Ovary (tissue), 9 donors: ENCODE measurements around the gene FAM3C. TPM values are rescaled to one million over a fixed set of nuclear protein-coding genes. Genes with fewer than 3 reads are reported as not detected.
"Not testable (repeated sequence)": the region's sequence is repeated elsewhere in the genome, so short reads cannot be mapped to it uniquely, and the experiment has no call there.

Experiments used
- DNase-seq, 5 donors: peaks; one replicate each; pipeline ENCODE4 v3.0.0-alpha.2; 2019 to 2020
- H3K27ac ChIP-seq, 2 donors: fragments of 200-600 bp; one replicate each; pipeline versions ENCODE4 v1.5.1 to v1.8.0; 2019 to 2022
- H3K27me3 ChIP-seq: fragments of 200-600 bp; one replicate; pipeline ENCODE4 v1.8.0; 2022
- H3K36me3 ChIP-seq: fragments of 200-600 bp; sonication (generic); one replicate; pipeline ENCODE4 v1.5.1; 2019
- H3K4me1 ChIP-seq: one replicate; pipeline ENCODE4 v1.8.1; 2013; ENCODE audit warnings: mild to moderate bottlenecking, moderate library complexity; ENCODE audit not compliant: insufficient read depth
- H3K4me3 ChIP-seq: fragments of 200-600 bp; sonication (generic); one replicate; pipeline ENCODE4 v1.5.1; 2017
- H3K9me3 ChIP-seq, 2 donors: fragments of 200-600 bp in 1 of 2; sonication (generic) in 1 of 2; one replicate each; pipeline versions ENCODE4 v1.5.1 to v1.8.1; 2013 to 2019; ENCODE audit warnings: mild to moderate bottlenecking in 1 of 2, moderate library complexity in 1 of 2
- CTCF ChIP-seq, 3 donors: fragments of 450-650 bp in 2 of 3; fragments of 200-600 bp in 1 of 3; IDR thresholded peaks; one replicate each; pipeline versions ENCODE4 v1.5.1 to v1.8.0; 2016 to 2022; ENCODE audit warnings: antibody characterized with exemption in 3 of 3, mild to moderate bottlenecking in 1 of 3
- EP300 ChIP-seq: sonication (generic); formaldehyde crosslinking; IDR thresholded peaks from one replicate; pipeline ENCODE4 v1.6.1; 2017; ENCODE audit warnings: antibody characterized with exemption
- POLR2A ChIP-seq: fragments of 450-650 bp; IDR thresholded peaks from one replicate; pipeline ENCODE4 v1.6.1; 2017; ENCODE audit warnings: antibody characterized with exemption, mild to moderate bottlenecking, moderate library complexity
- WGBS, 3 donors: extraction: QIAGEN DNeasy Blood & Tissue Kit in 1 of 3; methylation state at CpG; one replicate each; pipeline versions ENCODE4 v1.1.5 to v1.1.7; 2013 to 2017; 5-methylcytosine and 5-hydroxymethylcytosine counted together
- intact Hi-C, 4 donors: fragments of 100-400 bp; cut with DNase I; formaldehyde crosslinking; loops; one replicate each; pipeline versions ENCODE4 v1.11.0 to v1.15.1; 2022 to 2023
- polyA plus RNA-seq, 2 donors: library from polyadenylated mRNA; stranded (reverse); fragments of 200-250 nt in 1 of 2; fragments of 350-450 nt in 1 of 2; fragmentation: Illumina TruSeq in 1 of 2; extraction: RNeasy Lipid Tissue Mini Kit (QIAGEN cat#74804) in 1 of 2; gene quantifications; one replicate each; pipeline ENCODE4 v1.2.3, GENCODE V29; 2013 to 2014
- total RNA-seq, 7 donors: library from RNA; depleted of rRNA in 2 of 7; stranded (reverse); fragments of >200 nt in 2 of 7; fragmentation: NEBNext Ultra II Directional in 3 of 7; extraction: Animal tissue kit (Norgen Biotek cat#: 25700) in 3 of 7; gene quantifications; one replicate each; pipeline versions ENCODE4 v1.1.0 to v1.2.4, GENCODE V29; 2016 to 2023
- donor health status: DM: no; HTN: no; CAD: no; lungs with moderate emphysema.
- donor health status: DM: no; HTN: no; CAD: no.
- donor health status: Bipolar disorder and iron deficiency.
- donor health status: DM: yes; HTN: yes; CAD: no.
- donor health status: DM: no; HTN: no; CAD: no.
- donor health status: DM: yes; HTN: yes; CAD: no.

Gene FAM3C
- total and polyA plus RNA-seq, 9 donors: 31.8 to 88.9 (median 48.5) TPM

- no peak for DNase-seq
- no peak overlapping the region for H3K27ac ChIP-seq
- no peaks in the 10 kb centered on the region for H3K36me3 ChIP-seq
- H3K9me3 ChIP-seq: no peaks in the 10 kb centered on the region
- no peaks in the 10 kb centered on the region for H3K27me3 ChIP-seq
- no peaks in the 10 kb centered on the region for H3K4me1 ChIP-seq
- intact Hi-C loops: no loop called here
- no peak overlapping the region for H3K4me3 ChIP-seq
- 94 to 96% (median 94%) methylated on average over 2 of the region's 2 CpGs for WGBS, 3 donors
- no peak for TF ChIP-seq EP300
- no peak for TF ChIP-seq POLR2A
Measured at GRCh38 chr7:121431996-121432395, 35.9 kb upstream of the FAM3C start.

GRCh38 chr7:121431389-121431995 is 35.4 kb upstream of the FAM3C start:
- no peaks in the 10 kb centered on the region for H3K4me1 ChIP-seq
- no peak overlapping the region for H3K4me3 ChIP-seq
- DNase-seq: no peak
- no peaks in the 10 kb centered on the region for H3K27me3 ChIP-seq
- intact Hi-C loops: no loop called here
- no peaks in the 10 kb centered on the region for H3K9me3 ChIP-seq
- TF ChIP-seq POLR2A (no peak), EP300 (no peak), CTCF (IDR thresholded peaks at IDR 0.05) (no peak)
- 85 to 94% (median 92%) methylated on average over 2 of the region's 2 CpGs for whole genome bisulfite sequencing, 3 donors
- no peaks in the 10 kb centered on the region for H3K36me3 ChIP-seq
- no peak overlapping the region for H3K27ac ChIP-seq

GRCh38 chr7:121430558-121430957 is 34.5 kb upstream of the FAM3C start:
- Histone ChIP-seq H3K27ac (no peak overlapping the region), H3K36me3 (no peaks in the 10 kb centered on the region), H3K4me1 (no peaks in the 10 kb centered on the region), H3K9me3 (no peaks in the 10 kb centered on the region), H3K27me3 (no peaks in the 10 kb centered on the region), H3K4me3 (no peak overlapping the region)
- no peak for TF ChIP-seq EP300
- no peak for TF ChIP-seq CTCF (IDR thresholded peaks at IDR 0.05)
- no peak for TF ChIP-seq POLR2A
- WGBS, 3 donors: 63 to 83% (median 67%) methylated on average over 1 of the region's 1 CpG
- intact Hi-C loops: no loop called here
- DNase-seq: no peak

GRCh38 chr7:121429798-121430197 is 33.7 kb upstream of the FAM3C start:
- Histone ChIP-seq H3K4me1 (no peaks in the 10 kb centered on the region), H3K27me3 (no peaks in the 10 kb centered on the region), H3K27ac (no peak overlapping the region), H3K4me3 (no peak overlapping the region), H3K36me3 (no peaks in the 10 kb centered on the region), H3K9me3 (no peaks in the 10 kb centered on the region)
- TF ChIP-seq POLR2A: no peak
- no peak for TF ChIP-seq EP300
- no peak for TF ChIP-seq CTCF (IDR thresholded peaks at IDR 0.05)
- no peak for DNase-seq
- intact Hi-C loops: no loop called here

GRCh38 chr7:121428855-121429489 is 32.9 kb upstream of the FAM3C start:
- DNase-seq: no peak
- intact Hi-C loops: no loop called here
- WGBS, 3 donors: 49 to 61% (median 54%) methylated on average over 4 of the region's 4 CpGs
- Histone ChIP-seq H3K9me3 (no peaks in the 10 kb centered on the region), H3K4me3 (no peak overlapping the region), H3K27ac (no peak overlapping the region), H3K36me3 (no peaks in the 10 kb centered on the region), H3K4me1 (no peaks in the 10 kb centered on the region), H3K27me3 (no peaks in the 10 kb centered on the region)
- TF ChIP-seq CTCF (IDR thresholded peaks at IDR 0.05) (no peak), EP300 (no peak), POLR2A (no peak)

GRCh38 chr7:121421743-121422142 is 25.6 kb upstream of the FAM3C start:
- H3K27ac ChIP-seq, DNase-seq, H3K4me1 ChIP-seq, intact Hi-C loops, H3K4me3 ChIP-seq, H3K36me3 ChIP-seq, H3K27me3 ChIP-seq, H3K9me3 ChIP-seq: not testable (repeated sequence)
- 89 to 99% (median 97%) methylated on average over 17 of the region's 17 CpGs for WGBS, 3 donors
